NT2/D1 (cell line): ENCODE measurements around the gene MPEG1.

Source experiments
- DNase-seq: peaks from one replicate; pipeline ENCODE4 v3.0.0-alpha.2; 2011; ENCODE audit warnings: low read depth, low spot score
- H3K27me3 ChIP-seq: 2 replicates; pipeline ENCODE4 v1.6.0; 2011; ENCODE audit warnings: mild to moderate bottlenecking; ENCODE audit not compliant: insufficient read length, insufficient read depth
- H3K36me3 ChIP-seq: 2 replicates; pipeline ENCODE4 v1.6.1; 2011; ENCODE audit warnings: mild to moderate bottlenecking, low read length, mixed read lengths; ENCODE audit not compliant: insufficient read depth, insufficient read length
- H3K4me1 ChIP-seq: 2 replicates; pipeline ENCODE4 v1.5.1; 2011; ENCODE audit not compliant: insufficient read depth, insufficient read length
- H3K4me3 ChIP-seq: 2 replicates; pipeline ENCODE4 v1.5.1; 2011; ENCODE audit warnings: low read depth; ENCODE audit not compliant: insufficient read length
- H3K9ac ChIP-seq: 2 replicates; pipeline ENCODE4 v1.6.0; 2011; ENCODE audit warnings: low read depth; ENCODE audit not compliant: insufficient read length
- H3K9me3 ChIP-seq: 2 replicates; pipeline ENCODE4 v1.5.1; 2011; ENCODE audit warnings: mild to moderate bottlenecking, low read length; ENCODE audit not compliant: insufficient read depth
- SUZ12 ChIP-seq: IDR thresholded peaks from 2 replicates; pipeline ENCODE4 v1.6.1; 2011; ENCODE audit not compliant: insufficient read length, insufficient read depth; ENCODE audit errors: extremely low read depth
- YY1 ChIP-seq: IDR thresholded peaks from 2 replicates; pipeline ENCODE4 v1.6.1; 2011; ENCODE audit not compliant: insufficient read length, insufficient read depth
- ZNF274 ChIP-seq: IDR thresholded peaks from 2 replicates; pipeline ENCODE4 v1.6.1; 2011; ENCODE audit warnings: mild to moderate bottlenecking, low read depth, low read length

The MPEG1 gene

DNA sequence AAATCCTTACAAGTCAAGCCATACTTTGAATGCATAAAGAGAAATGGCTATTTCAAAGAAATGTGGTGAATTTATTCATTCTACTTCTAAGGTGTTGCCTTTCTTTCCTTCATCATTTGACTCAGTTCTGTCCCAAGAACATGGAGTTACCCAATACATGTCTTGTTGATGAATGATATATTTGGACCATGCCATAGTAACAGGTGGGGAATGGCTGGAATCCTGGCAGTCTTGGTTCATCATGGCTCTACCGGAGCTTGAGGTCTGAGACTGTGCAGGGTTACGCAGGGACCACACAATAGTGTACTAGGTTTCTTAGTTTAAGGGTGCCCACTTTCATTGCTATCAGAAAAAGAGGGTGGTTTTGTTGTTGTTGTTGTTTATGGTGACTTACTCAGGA lies 40.3 kb upstream of the MPEG1 start:
- Histone ChIP-seq H3K4me3 (no peak overlapping the region), H3K27me3 (no peaks in the 10 kb centered on the region), H3K9ac (no peak overlapping the region), H3K9me3 (no peaks in the 10 kb centered on the region), H3K36me3 (no peaks in the 10 kb centered on the region), H3K4me1 (no peaks in the 10 kb centered on the region)
- DNase-seq = no peak
- no peak for TF ChIP-seq ZNF274
- TF ChIP-seq SUZ12 = no peak
- TF ChIP-seq YY1 = no peak

DNA sequence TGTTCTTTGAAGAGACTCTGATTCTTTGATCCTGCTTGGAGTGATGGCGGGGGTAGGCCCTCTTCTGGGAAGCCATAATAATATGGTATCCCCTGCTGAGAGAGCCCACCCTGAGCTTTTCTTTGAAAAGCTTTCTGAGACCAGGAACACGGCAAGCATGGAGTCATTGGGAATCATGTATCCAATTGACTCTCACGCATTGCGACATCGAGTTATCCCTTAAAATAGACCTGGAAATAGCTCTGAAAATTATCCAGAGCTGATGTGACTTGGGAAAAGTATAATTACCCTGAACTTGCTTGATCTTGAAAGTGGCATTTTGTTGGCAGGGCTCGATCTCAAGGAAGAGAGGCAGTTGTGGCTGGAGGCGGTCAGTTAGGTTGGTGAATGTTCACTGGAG lies 36.8 kb upstream of the MPEG1 start:
- no peaks in the 10 kb centered on the region for H3K27me3 ChIP-seq
- no peak overlapping the region for H3K9ac ChIP-seq
- no peak for DNase-seq
- no peak for TF ChIP-seq YY1
- TF ChIP-seq ZNF274 = no peak
- no peak for TF ChIP-seq SUZ12
- no peaks in the 10 kb centered on the region; the same call in 1 of the 2 replicates for H3K9me3 ChIP-seq
- H3K4me3 ChIP-seq = no peak overlapping the region
- H3K36me3 ChIP-seq = no peaks in the 10 kb centered on the region
- H3K4me1 ChIP-seq = no peaks in the 10 kb centered on the region

DNA sequence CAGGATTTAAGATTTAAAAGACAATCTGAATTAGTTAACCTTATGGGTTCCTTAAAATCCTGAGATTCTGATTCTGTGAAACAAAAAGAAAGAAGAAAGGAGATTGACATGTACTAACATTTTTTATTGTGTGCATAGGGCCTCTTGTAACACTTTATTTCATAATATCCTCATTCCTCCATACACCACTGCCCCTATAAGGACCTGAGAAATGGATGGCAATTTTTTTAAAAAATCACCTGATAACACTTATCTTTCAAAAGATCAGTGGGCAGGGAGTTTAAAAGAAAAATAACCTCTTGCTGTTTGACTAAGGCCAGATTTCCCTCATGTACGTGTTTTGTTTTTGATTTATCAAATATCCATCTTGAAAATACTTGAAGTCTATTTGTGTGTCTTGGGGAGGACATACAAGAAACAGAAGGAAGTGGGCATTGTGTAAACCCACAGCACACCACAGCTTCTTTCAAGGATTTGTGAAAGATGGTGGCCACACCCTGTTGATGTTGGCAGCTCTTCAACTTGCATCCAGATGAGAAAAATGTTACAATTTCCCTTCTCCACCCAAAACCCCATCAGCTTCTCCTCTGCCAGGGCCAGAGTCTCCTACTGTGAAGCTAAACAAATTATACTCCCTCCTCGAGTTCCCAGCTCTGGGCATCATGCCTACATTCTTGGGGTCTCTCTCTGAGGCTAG lies 35.0 kb upstream of the MPEG1 start:
- H3K4me3 ChIP-seq = no peak overlapping the region
- TF ChIP-seq YY1 (no peak), ZNF274 (no peak), SUZ12 (no peak)
- H3K9me3 ChIP-seq = no peaks in the 10 kb centered on the region; the same call in 1 of the 2 replicates
- no peak overlapping the region for H3K9ac ChIP-seq
- H3K36me3 ChIP-seq = no peaks in the 10 kb centered on the region
- no peak for DNase-seq
- no peaks in the 10 kb centered on the region for H3K27me3 ChIP-seq
- no peaks in the 10 kb centered on the region for H3K4me1 ChIP-seq

DNA sequence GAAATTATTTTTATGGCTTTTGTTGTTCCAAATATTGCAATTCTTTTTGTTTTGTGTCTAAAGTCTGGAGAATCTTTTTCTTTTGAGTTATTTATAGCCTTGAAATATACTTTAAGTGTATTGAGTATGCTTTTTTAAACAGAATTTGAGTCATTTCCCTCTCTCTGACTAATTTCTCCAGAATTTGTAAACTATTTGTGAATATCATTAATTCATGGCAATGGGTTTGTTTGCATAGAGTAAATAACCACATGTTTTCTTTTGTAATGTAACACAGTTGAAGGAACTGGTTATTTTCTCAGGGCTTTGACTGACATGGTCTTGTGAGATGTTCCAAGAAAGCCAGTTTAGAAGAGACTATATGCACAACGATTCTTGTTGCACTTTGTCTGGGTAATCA lies 30.9 kb upstream of the MPEG1 start:
- no peaks in the 10 kb centered on the region for H3K4me1 ChIP-seq
- no peaks in the 10 kb centered on the region for H3K36me3 ChIP-seq
- no peak overlapping the region for H3K4me3 ChIP-seq
- no peak overlapping the region for H3K9ac ChIP-seq
- peaks cover 34% of the 10 kb centered on the region for H3K9me3 ChIP-seq
- TF ChIP-seq ZNF274 (no peak), YY1 (no peak), SUZ12 (no peak)
- H3K27me3 ChIP-seq = no peaks in the 10 kb centered on the region
- DNase-seq = no peak

DNA sequence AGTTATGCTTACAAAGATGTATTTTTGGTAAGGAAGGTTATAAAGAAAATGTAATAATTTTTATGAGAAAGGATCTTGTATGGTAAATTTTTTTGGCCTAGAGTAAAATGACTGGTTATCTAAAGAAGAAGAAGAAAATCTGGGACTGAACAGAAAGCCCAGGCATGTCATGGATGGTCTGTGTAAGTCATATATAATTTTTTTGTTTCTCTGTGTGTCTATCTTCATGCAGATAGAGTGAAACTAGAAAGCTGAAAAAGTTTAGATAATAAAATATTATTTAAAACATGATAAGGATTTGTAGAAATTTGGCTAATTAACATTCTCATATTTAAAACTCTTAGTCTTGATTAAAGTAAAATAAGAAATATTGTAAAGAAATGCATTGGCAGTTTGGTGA lies 27.6 kb upstream of the MPEG1 start:
- H3K36me3 ChIP-seq = no peaks in the 10 kb centered on the region
- H3K9ac ChIP-seq = no peak overlapping the region
- H3K4me3 ChIP-seq = no peak overlapping the region
- no peak for DNase-seq
- no peak for TF ChIP-seq YY1
- no peak for TF ChIP-seq ZNF274
- H3K9me3 ChIP-seq = peaks cover 34% of the 10 kb centered on the region
- H3K27me3 ChIP-seq = no peaks in the 10 kb centered on the region
- H3K4me1 ChIP-seq = no peaks in the 10 kb centered on the region

- TF ChIP-seq ZNF274 (no peak), SUZ12 (no peak), YY1 (no peak)
- Histone ChIP-seq H3K27me3 (no peaks in the 10 kb centered on the region), H3K4me1 (no peaks in the 10 kb centered on the region), H3K4me3 (no peak overlapping the region), H3K9me3 (peaks cover under 1% of the 10 kb centered on the region; the same call in 1 of the 2 replicates), H3K36me3 (no peaks in the 10 kb centered on the region), H3K9ac (no peak overlapping the region)
- DNase-seq = no peak
Observed at GRCh38 chr11:59226396-59226795, 13.7 kb upstream of the MPEG1 start.

GRCh38 chr11:59225017-59225416 lies 12.3 kb upstream of the MPEG1 start:
- no peak for TF ChIP-seq SUZ12
- TF ChIP-seq ZNF274 = no peak
- TF ChIP-seq YY1 = no peak
- no peaks in the 10 kb centered on the region for H3K9me3 ChIP-seq
- no peaks in the 10 kb centered on the region for H3K4me1 ChIP-seq
- no peak for DNase-seq
- H3K36me3 ChIP-seq = no peaks in the 10 kb centered on the region
- no peaks in the 10 kb centered on the region for H3K27me3 ChIP-seq
- no peak overlapping the region for H3K9ac ChIP-seq
- H3K4me3 ChIP-seq = no peak overlapping the region
